Neural cell (in vitro differentiated cells): ENCODE measurements around the gene ALKBH6. TPM values are rescaled to one million over a fixed set of nuclear protein-coding genes. Genes with fewer than 3 reads are reported as not detected.

ENCODE experiments used
- H2AFZ ChIP-seq: fragments of 200-600, 300-800 bp; sonication (generic), shearing (Covaris generic); 2 replicates; pipeline ENCODE4 v1.6.0; 2014; ENCODE audit warnings: low read depth, mild to moderate bottlenecking, antibody characterized with exemption, low read length, moderate library complexity
- H3F3A ChIP-seq: fragments of 200-600 bp; shearing (Covaris generic); 2 replicates; pipeline ENCODE4 v1.6.1; 2016; ENCODE audit warnings: mild to moderate bottlenecking, moderate library complexity, mixed read lengths, antibody characterized with exemption, low read length; ENCODE audit not compliant: insufficient read depth, poor library complexity, severe bottlenecking
- H3K27ac ChIP-seq: fragments of 200-600, 300-800 bp; sonication (generic), shearing (Covaris generic); 2 replicates; pipeline ENCODE4 v1.5.1; 2014; ENCODE audit warnings: mild to moderate bottlenecking, low read length, moderate library complexity
- H3K27me3 ChIP-seq: fragments of 300-800, 200-600 bp; sonication (generic), shearing (Covaris generic); 2 replicates; pipeline ENCODE4 v1.6.0; 2014; ENCODE audit warnings: mild to moderate bottlenecking, low read depth, low read length, moderate library complexity; ENCODE audit not compliant: insufficient read depth
- H3K36me3 ChIP-seq: fragments of 300-800, 200-600 bp; sonication (generic), shearing (Covaris generic); 2 replicates; pipeline ENCODE4 v1.5.1; 2014; ENCODE audit warnings: mild to moderate bottlenecking, antibody characterized with exemption, low read length, moderate library complexity; ENCODE audit not compliant: insufficient read depth
- H3K4me2 ChIP-seq: fragments of 300-800, 200-600 bp; sonication (generic), shearing (Covaris generic); 2 replicates; pipeline ENCODE4 v1.6.0; 2014; ENCODE audit warnings: mild to moderate bottlenecking, low read length
- H3K4me3 ChIP-seq: fragments of 300-800, 200-600 bp; sonication (generic), shearing (Covaris generic); 2 replicates; pipeline ENCODE4 v1.5.1; 2014; ENCODE audit warnings: mild to moderate bottlenecking, low read length, moderate library complexity
- H3K79me2 ChIP-seq: fragments of 200-600 bp; shearing (Covaris generic); replicated peaks from 2 replicates; pipeline ENCODE4 v1.6.0; 2014; ENCODE audit warnings: mild to moderate bottlenecking, low read length, moderate library complexity; ENCODE audit not compliant: insufficient read depth
- H3K9ac ChIP-seq: fragments of 300-800, 200-600 bp; sonication (generic), shearing (Covaris generic); 2 replicates; pipeline ENCODE4 v1.6.1; 2016; ENCODE audit warnings: mild to moderate bottlenecking, low read length, mixed read lengths
- H3K9me2 ChIP-seq: fragments of 200-600 bp; shearing (Covaris generic); 2 replicates; pipeline ENCODE4 v1.6.1; 2016; ENCODE audit warnings: mild to moderate bottlenecking, low read length, mixed read lengths; ENCODE audit not compliant: insufficient read depth
- H3K9me3 ChIP-seq: fragments of 200-600, 300-800 bp; sonication (generic), shearing (Covaris generic); 2 replicates; pipeline ENCODE4 v1.6.1; 2016; ENCODE audit warnings: mild to moderate bottlenecking, mixed run types, low read length, moderate library complexity, mixed read lengths
- H4K20me1 ChIP-seq: fragments of 200-600 bp; shearing (Covaris generic); 2 replicates; pipeline ENCODE4 v1.6.1; 2016; ENCODE audit warnings: mild to moderate bottlenecking, mixed run types; ENCODE audit not compliant: insufficient read depth
- CTCF ChIP-seq: fragments of 450-650 bp; IDR thresholded peaks from 2 replicates; pipeline ENCODE4 v1.5.1; 2014; ENCODE audit warnings: antibody characterized with exemption, mild to moderate bottlenecking, moderate library complexity; ENCODE audit not compliant: poor library complexity, severe bottlenecking
- EP300 ChIP-seq: fragments of 450-650 bp; conservative IDR thresholded peaks from 2 replicates; pipeline ENCODE4 v1.6.1; 2014; ENCODE audit warnings: antibody characterized with exemption, mild to moderate bottlenecking, moderate library complexity; ENCODE audit not compliant: poor library complexity, severe bottlenecking
- EZH2 ChIP-seq: fragments of 200-600, 300-800 bp; shearing (Covaris generic), sonication (generic); IDR thresholded peaks from 2 replicates; pipeline ENCODE4 v1.6.1; 2014; ENCODE audit warnings: antibody characterized with exemption, low read length, borderline replicate concordance, mild to moderate bottlenecking; ENCODE audit not compliant: insufficient read depth, poor library complexity, severe bottlenecking
- MXI1 ChIP-seq: fragments of 450-650 bp; conservative IDR thresholded peaks from 2 replicates; pipeline ENCODE4 v1.6.1; 2014; ENCODE audit warnings: antibody characterized with exemption, mild to moderate bottlenecking; ENCODE audit not compliant: poor library complexity, severe bottlenecking
- POLR2AphosphoS5 ChIP-seq: IDR thresholded peaks from 2 replicates; pipeline ENCODE4 v1.6.1; 2012
- RAD21 ChIP-seq: fragments of 450-650 bp; conservative IDR thresholded peaks from 2 replicates; pipeline ENCODE4 v1.6.1; 2014; ENCODE audit warnings: antibody characterized with exemption, mild to moderate bottlenecking, moderate library complexity
- REST ChIP-seq: IDR thresholded peaks from 2 replicates; pipeline ENCODE4 v1.6.1; 2012; ENCODE audit warnings: borderline replicate concordance
- SMC3 ChIP-seq: fragments of 450-650 bp; conservative IDR thresholded peaks from 2 replicates; pipeline ENCODE4 v1.6.1; 2014; ENCODE audit warnings: antibody characterized with exemption, mild to moderate bottlenecking, moderate library complexity; ENCODE audit not compliant: poor library complexity
- TAF1 ChIP-seq: IDR thresholded peaks from 2 replicates; pipeline ENCODE4 v1.6.1; 2012; ENCODE audit warnings: low read depth
- polyA plus RNA-seq: library from polyadenylated mRNA; depleted of rRNA; stranded (reverse); fragments of >200 nt; gene quantifications from 2 replicates; pipeline ENCODE4 v1.2.3, GENCODE V29; 2014

Gene ALKBH6
- polyA plus RNA-seq, 1 donor from 2014 or later = 45.6 TPM

- Histone ChIP-seq H3K27ac (no peak overlapping the region), H3K9me2 (no peaks in the 10 kb centered on the region), H3K4me2 (no peak overlapping the region), H3K79me2 (peaks cover 8% of the 10 kb centered on the region), H2AFZ (no peak overlapping the region), H4K20me1 (no peaks in the 10 kb centered on the region), H3K4me3 (no peak overlapping the region), H3K9me3 (no peaks in the 10 kb centered on the region), H3K36me3 (no peaks in the 10 kb centered on the region), H3F3A (no peaks in the 10 kb centered on the region), H3K27me3 (no peaks in the 10 kb centered on the region), H3K9ac (no peak overlapping the region)
- no peak for TF ChIP-seq EP300
- TF ChIP-seq POLR2AphosphoS5 = no peak
- peak; percentile 54 for TF ChIP-seq CTCF
- no peak for TF ChIP-seq MXI1
- peak; percentile 50 for TF ChIP-seq SMC3
- TF ChIP-seq RAD21 = peak; percentile 55
Observed at GRCh38 chr19:36060430-36060829, 46.4 kb upstream of the ALKBH6 start.

GRCh38 chr19:36059180-36059910 lies 45.3 kb upstream of the ALKBH6 start:
- Histone ChIP-seq H4K20me1 (no peaks in the 10 kb centered on the region), H3K9me2 (no peaks in the 10 kb centered on the region), H3K4me3 (no peak overlapping the region), H3K4me2 (no peak overlapping the region), H2AFZ (no peak overlapping the region), H3K79me2 (peaks cover 9% of the 10 kb centered on the region), H3K9ac (no peak overlapping the region), H3K27me3 (no peaks in the 10 kb centered on the region), H3K36me3 (no peaks in the 10 kb centered on the region), H3K9me3 (no peaks in the 10 kb centered on the region), H3K27ac (no peak overlapping the region), H3F3A (no peaks in the 10 kb centered on the region)
- no peak for TF ChIP-seq EZH2
- TF ChIP-seq POLR2AphosphoS5 = no peak
- no peak for TF ChIP-seq REST
- TF ChIP-seq RAD21 = no peak
- no peak for TF ChIP-seq EP300
- TF ChIP-seq CTCF = no peak
- no peak for TF ChIP-seq MXI1
- no peak for TF ChIP-seq SMC3
- TF ChIP-seq TAF1 = no peak
